ENCODE data around the gene SCN7A. TPM values are rescaled to one million over a fixed set of nuclear protein-coding genes. Genes with fewer than 3 reads are reported as not detected.
A peak's percentile ranks its signal among the peaks of the same experiment; 100 is the strongest.

The SCN7A gene
- polyA plus RNA-seq, 3 donors, result 9.0 to 18.1 (median 13.0) TPM

DNA sequence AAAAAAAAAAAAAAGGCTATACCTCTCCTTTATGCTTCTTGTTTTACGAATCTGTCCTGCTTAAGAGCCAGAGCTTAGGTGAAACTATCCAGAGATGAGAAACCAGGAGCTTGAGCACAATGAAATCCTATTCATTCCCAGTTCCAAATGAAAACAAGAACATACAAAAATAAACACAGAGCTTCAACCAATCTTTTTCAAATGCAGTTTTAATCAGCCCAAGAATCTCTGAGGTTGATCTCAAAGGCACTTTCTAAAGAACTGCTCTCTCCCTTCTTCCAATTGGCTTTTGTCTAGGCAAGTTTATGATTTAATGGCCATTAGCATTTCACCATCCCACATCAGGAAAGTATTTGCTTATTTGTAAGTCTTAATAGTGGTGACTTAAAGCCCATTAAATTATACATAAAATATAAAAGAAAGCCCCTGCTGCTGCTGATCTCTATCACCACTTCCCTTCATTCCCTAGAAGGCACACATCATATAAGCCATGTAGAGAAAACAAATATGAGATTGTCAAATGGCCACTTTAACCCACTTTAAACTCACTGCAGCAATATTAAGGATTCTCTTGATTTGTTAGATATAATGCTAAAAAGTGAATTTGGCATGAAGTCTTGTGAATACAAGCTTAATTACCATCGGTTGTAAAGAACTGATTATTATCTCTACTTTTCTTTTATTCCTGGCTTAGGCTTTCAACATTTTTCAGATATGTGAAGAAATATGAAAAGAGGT is 89.0 kb downstream of the SCN7A start:
- no peak for DNase-seq

DNA sequence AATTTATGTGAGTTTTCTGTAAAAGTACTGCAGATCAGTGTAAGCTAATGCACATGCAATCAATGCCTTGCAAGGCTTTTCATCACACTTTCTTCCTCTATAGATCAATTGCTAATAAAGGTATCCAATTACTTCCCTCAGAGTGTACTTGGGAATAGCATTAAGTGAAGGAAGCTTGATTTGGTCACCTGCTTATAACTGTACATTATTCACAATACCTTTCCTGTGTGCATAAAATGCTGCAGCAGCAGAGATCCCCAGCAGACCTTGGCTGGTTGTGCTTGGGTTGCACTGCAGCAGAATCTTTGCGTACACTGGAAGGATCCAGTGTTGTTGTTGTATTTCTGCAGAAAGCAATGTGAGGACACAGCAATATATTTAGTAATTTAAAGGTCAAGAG is 99.8 kb downstream of the SCN7A start:
- DNase-seq, result no peak

DNA sequence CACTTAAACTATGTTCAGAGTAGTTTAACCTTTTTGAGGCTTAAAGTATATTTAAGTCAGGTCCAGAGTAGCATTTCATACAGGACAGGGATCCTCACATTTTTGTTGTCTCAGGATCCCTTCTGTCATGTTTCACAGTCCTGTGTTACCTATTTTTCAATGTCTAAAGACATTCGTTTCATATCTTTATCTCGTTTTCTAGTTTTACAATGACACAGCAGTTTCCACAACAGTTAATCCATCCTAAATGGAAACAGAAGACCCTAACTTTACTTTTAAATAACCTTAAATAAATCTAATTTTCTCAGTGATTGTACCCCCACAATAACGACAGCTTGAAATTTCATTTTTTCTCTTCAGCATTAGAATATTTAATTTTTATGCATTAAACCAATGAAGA is 101.0 kb downstream of the SCN7A start:
- DNase-seq, result no peak

DNA sequence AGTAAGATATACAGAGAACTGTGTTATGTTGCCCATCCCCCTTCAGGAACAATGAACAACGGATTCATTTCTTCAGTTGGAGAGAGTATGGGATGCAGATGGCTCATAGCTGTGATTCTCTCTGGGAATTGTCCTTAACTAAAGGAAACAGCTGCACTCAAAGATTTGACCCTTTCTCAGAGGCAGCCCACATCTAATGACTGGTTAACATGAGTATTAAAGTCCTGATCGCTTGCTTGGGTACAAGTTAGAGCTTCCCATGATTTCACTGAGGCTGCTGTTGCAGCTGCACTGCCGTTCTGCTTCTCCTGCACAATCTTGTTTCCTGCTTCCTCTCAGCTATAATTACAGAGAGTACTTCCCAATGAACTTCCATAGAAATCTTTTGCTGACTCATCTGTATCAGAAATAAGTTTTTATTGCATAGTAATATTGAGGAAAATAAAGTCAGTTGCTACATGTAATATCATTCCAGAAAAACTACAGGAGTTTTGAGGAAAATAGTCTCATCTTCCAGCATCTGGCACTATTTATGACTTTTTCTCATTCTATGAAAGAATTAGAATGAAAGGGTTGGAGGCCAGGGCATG is 105.5 kb downstream of the SCN7A start:
- no peak for DNase-seq

DNA sequence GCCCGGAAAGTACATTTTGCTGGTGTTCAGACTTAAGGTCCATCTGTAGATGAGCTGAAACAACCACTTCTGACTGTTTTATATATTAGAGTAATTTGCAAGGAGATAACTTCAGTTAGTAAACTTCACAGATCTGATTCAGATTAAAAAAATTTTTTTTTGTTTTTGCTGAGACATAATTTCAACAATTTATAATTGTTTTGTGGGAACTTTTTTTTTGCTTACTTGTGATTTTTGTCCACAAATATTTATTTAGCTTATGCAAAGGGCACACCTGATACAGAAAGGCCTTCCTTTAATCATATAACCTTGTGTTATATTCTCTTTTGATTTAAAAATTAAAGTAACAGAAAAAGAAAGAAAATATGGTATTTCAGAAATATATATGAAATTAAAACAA is 108.7 kb downstream of the SCN7A start:
- no peak for DNase-seq

DNA sequence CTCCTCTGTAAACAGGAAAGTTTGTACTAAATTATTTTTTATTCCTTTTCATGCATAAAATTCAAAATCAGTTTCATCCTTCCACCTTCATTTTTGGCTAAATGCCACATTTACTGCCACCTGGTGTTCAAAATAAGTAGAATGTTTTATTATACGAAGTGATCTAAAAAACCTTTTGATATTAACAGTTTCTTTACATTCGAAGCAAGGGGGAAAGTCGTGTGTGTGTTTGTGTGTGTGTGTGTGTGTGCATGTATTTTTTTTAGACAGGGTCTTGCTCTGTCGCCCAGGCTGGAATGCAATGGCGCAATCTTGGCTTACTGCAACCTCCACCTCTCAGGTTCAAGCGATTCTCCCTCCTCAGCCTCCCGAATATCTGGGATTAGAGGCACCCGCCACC is 109.3 kb downstream of the SCN7A start:
- no peak for DNase-seq

DNA sequence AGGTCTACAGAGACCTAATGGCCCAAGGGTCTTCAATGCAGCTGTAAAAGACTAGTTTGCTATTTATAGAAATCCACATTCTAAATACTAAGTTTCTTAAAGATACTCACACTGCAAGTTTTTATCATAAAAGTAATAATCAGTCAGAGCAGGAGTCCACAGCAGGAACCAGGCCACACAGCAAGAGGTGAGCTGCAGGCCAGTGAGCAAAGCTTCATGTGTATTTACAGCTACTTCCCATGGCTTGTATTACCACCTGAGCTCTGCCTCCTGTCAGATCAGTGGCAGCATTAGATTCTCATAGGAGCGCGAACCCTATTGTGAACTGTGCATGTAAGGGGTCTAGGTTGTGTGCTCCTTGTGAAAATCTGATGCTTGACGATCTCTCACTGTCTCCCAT is 111.6 kb downstream of the SCN7A start:
- DNase-seq, result no peak

DNA sequence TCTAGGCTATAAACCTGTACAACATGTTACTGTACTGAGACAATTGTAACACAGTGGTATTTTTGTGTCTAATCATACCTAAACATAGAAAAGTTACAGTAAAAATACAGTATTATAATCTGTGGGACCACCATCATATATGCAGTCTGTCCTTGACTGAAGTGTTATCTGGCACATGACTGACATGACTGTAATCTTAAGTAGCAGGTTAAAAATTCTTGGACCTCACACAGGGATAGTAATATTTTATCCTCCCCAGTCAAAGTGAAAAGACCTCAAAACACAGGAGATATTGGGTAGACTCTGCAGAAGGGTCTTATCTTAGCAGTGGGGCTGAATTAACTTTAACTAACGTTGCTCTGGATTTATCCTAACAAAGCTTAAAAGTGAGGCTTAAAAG is 113.4 kb downstream of the SCN7A start:
- no peak for DNase-seq

DNA sequence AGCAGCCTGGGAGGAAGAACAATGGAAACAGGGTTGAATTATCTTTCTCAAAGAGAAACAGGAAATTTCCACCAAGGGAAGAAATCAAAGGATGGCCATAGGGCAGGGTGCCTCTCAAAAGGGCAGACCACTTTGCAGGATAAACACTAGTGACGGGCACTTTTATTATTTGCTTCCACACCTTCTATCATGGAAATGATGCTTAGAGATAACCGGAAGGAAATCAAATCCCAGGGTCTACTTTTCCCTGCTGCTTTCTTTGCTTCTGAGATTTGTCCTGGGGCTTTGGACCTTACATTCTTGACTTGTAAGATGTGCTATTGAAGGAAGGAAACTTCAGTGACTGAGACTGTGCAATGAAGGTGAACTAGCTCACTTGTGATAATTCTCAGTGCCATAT is 117.2 kb downstream of the SCN7A start:
- DNase-seq, result no peak

DNA sequence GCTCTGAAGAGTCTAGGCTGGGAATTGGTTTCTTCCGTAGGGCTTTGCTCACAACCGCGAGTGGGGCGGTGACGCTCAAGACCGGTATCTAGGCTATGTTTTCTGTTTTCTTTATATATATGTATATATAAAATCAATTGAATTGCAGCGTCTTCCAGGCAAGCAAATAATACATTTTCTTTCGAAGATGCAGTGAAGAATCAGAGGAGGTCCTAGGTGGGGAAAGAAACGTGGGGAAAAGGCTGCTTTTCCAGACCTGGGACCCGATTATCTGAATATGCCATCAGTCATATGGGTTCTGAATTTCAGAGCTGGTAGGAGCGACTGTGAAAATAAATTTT is 117.6 kb downstream of the SCN7A start:
- no peak for DNase-seq

DNA sequence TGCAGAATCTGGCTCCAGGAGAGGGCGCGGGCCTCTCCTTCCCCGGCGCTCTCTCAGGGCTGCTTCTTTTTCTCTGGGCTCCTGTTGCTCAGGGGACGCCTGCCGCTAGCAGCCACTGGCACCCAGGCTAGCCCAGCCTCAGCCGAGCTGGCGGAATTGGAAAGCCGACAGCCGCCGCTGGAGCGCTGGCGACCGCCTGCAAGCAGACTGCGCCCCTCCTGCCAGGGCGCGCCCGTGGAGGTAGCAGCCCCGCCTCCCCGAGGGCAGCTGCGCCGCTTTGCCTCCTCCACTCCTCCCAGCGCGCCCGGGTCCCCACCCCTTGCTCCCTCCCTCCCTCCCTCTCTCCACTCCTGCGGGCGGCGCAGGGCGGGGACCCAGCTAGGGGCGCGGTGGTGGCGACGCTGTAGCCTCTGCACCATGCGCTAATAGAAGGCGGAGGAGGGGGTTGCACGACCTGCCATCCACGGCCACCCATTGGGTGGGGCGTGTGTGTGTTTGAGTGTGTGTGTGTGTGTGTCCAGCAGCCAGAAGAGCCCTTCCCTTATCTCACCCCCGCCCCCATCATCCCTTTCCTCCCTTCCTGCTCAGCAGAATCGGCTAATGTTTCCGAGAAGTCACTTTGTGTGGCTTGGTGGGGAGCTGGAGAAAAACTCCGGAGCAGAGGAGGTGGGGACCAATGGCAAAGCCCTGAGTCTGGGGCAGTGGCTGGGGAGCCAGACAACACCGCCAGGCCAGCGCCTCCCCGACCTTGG is 118.1 kb downstream of the SCN7A start, which contains the start of gene SCN9A:
Gene SCN9A (minus strand): TSS at position 209 of the 752 bp plus-strand sequence. CDS start 64,188 bp downstream, outside the sequence.
- peak; percentile 76 for DNase-seq

DNA sequence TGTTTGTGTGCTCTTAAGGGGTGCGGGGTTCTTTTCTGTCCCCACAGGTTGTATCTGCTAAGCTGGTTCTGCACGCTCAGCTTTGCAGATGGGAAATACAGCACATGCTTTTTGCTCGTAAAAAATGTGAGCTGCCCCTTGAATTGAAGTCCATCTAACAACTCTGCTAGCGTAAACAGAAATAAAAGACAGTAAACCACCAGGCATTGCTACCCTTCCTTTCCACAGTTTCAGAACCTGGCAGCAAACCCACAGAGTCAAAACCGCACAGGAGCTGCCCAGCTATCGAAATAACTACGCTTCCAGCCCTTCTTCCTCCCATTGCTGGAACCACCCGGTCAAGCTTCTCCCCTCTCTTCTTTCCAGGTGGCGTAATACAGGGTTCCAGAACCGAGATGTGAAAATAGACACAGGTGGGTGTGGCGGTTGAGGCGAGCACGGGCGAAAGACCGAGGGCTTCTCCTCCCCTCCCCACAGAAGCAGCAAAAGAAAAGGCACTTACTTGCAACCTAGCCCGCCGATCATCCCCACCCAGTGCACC is 118.8 kb downstream of the SCN7A start:
- DNase-seq, result peak; percentile 20

DNA sequence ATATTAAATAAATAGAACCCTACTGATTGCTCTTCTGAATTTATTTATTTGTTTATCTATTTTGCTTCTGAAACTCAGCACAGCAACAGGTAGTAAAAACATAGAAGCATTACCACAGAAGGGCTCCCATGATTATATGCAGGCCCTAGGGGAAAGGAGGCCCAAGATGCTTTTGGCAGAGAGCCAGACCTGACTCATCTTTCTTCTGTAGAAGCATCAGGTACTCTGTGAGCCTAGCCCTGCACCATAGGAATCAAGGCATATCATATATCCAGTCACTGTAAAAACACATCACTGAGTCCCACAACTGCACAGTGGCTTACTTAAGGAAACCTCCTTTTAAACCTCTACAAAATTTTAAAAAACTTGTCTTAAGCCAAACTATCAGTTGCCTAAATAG is 120.1 kb downstream of the SCN7A start:
- DNase-seq, result peak; percentile 38

DNA sequence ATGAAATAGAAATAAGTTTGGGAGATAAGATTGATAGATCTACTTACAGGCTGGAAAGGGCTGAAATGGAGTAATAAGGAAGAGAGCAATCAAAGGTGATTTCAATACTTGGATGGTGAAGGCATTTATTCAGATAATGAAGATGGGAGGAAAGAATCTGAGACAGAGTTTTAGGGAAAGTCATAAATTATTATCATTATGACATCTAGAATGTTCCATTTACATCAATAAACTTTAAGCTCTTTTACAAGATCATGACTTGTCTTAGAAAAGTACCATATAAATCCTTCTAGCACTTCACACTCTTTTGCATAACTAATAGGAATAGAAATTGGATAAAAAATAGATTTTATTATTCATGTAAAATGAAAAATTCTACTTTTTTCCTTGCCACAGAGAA is 120.5 kb downstream of the SCN7A start:
- DNase-seq, result no peak

DNA sequence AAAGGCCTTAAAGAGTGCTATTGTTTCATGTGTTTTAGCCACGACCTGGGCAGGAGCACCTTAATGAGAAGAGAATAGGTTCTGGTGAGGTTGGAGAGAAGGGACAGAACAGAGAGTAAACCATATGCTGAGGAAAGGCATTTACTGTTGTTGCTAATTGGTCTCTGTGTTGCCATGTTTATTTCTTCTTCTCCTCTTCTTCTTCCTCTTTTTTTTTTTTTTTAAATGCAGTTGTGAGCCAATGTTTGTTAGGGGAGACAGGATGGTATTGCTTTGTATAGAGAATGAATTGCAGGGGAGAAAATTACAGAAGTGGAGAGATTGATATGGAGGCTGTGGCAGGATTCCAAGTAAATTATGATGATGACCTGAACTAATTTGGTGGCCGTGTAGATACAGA is 120.9 kb downstream of the SCN7A start:
- DNase-seq, result no peak

DNA sequence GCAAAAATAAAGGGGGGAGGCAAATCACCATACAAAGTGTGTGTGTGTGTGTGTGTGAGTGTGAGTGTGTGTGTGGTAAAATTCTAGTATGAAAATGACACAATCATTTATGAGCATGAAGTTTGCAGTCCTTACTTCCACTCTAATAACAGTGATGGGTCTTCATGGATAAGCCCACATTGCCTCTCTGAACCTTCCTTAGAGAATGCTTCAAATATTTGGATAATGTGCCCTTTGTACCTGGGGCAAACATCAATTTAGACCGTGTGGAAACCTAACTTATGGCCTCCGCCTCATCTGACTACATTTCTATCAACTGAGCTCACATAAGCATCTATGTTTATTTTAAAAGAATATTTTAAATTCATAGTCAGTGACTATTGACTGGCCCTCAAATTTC is 122.0 kb downstream of the SCN7A start:
- no peak for DNase-seq

DNA sequence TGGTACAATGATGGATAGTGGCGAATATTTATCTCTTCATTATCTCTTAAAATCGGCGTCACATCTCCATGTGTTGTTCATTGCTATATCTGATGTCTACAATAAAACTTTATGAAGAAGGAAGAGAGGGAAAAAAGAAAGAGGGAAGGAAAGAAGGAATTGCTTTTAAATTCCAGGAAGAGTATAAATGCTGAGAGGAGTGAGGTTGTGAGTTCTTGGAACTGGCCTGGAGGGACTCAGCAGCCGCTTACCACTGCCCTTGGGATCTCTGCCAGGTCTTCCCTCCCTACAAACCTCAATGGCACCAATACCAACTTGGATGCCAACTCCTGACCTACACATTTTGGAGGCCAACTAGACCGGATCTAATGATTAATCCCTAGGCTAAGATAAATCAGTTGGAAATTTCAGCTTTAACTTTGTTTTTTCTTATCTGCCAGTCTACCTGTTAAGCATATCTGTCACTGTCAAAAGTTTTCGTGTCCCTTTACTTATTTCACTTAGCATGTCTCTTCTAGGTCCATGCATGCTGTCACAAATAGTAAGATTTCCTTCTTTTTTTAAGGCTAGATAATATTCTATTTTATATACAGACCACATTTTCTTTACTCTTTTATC is 128.1 kb downstream of the SCN7A start:
- no peak for DNase-seq

DNA sequence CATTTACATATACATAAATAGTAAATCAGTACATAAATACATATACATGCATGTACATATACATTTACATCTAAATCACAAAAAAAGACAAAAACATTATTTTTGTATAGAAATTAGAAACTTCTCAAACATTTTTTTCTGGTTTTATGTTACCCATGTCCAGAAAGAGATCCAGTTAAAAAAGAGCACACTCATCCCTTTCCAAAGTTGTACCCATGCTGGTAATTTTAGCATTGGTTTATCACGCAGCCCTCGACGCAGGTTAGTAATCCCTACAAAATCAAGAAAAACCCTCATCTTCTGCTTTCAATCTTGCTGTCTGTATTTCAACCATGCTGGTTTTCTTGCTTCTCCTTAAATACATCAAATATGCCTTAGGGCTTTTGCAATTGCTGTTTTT is 128.8 kb downstream of the SCN7A start:
- no peak for DNase-seq

DNA sequence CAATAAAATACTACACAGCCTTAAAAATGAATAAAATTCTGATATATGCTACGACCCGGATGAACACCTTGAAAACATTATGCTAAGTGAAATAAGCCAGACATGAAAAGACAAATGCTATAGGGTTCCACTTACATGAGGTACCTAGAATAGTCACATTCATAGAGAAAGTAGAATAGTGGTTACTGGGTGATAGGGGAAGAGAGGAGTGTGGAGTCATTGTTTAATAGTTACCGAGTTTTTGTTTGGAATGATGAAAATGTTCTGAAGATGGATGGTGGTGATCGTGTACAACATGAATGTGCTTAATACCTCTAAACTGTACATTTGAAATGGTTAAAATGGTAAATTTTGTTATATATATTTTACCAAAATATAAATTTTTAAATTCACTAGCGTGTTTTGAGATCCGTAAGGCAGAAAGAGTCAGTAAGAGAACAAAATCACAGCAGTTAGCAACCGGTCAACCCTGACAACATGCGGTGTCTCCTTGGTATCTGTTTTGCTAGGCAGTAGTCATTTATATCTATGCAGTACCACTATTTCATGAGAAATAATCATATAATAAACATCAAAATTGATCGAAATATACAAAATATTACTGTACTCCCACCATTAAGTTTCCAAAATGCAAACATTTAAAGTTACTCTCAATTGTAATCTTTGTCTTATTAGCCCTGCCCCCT is 129.4 kb downstream of the SCN7A start:
- DNase-seq, result no peak

DNA sequence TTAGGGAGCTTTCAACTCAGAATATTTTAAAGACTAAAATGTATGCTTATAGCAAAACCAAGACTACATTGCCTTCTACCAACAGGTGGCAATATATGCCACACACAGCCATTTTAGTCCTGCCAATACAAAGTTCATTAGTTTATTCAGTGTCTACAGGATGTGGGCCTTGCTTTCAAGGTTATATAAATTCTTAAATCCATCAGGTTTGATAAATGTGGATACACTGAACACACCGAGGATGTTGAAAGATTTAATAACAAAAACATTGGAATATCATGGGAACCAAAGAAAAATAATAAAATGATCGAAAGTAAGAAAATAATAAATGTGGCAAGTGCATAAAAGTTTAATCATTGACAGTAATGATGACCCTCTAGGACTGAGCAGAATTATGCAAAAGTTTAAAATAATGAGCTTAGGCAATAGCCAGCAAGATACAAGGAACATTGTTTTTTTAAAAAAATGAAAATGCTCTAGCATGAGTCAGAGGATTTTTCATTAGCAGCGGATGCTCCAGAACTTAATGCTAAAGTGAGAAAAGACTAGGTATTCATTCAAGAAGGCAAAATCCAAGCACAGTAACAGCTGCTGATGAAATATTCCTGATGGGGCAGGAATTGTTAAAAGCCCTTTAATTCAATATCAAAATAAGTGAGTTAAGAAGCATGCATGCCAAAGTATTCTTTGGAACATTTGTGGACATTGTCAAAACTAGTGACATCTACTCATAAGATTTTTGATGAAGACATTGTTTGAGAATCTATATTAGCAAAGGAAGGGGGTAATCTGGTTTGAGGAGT is 132.5 kb downstream of the SCN7A start:
- no peak for DNase-seq

DNA sequence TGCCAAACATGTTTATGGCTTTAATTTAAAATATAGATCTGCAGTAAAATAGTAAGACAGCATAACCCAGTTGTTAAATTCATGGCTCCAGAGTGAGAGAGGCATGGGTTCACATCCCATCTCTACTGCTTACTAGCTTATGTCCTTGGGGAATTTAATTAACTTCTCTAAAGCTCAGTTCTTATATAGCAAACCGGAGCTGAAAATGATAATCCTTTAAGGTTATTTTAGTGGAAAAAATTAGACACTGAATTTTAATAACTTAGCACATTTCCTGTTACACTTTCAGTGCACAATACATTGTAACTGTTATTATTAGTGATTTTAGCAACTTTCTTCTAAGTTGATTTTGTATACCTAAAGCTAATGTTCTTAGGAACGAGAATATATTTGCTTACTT is 133.1 kb downstream of the SCN7A start:
- no peak for DNase-seq

Data from renal pelvis (tissue), 4 donors.